Measurements from ENCODE around the gene NAB2.

- TF ChIP-seq CTCF (IDR thresholded peaks at IDR 0.05) (no peak), POLR2A (IDR thresholded peaks at IDR 0.05) (no peak)
Observed at GRCh38 chr12:57101892-57102695, 13.2 kb downstream of the NAB2 start.
